GM18951 (cell line): ENCODE data around the gene C8B.

Experiments used
- POLR2A ChIP-seq: IDR thresholded peaks from 4 replicates; pipeline ENCODE4 v1.6.1; 2011; ENCODE audit warnings: mild to moderate bottlenecking; ENCODE audit not compliant: insufficient read length, insufficient read depth; ENCODE audit errors: extremely low read depth
- in situ Hi-C: fragments of 300-500 bp; cut with MboI; formaldehyde crosslinking; loops from one replicate; pipeline ENCODE4 v1.12.0; 2022; ENCODE audit warnings: low sequenced_read_pairs, mixed read lengths, inconsistent platforms; ENCODE audit not compliant: unreplicated experiment

C8B gene

DNA sequence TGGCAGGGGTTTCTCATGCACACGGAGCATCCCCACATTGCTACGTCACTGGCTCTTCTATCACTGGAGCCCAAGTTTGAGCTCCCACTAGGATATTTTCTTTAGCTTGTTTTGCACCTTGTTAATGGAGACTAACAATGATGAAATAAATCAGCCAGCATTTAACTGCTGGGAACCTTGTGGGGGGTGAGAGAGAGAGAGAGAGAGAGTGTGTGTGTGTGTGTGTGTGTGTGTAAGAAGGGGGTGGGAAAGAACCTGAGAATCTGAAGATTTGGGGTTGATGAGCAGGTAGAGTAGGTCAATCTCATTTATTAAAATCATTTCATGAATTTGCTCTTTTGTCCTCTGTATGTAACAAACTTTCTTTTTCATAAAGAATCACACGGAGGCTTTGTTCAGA lies 624 bp downstream of the C8B start:
- in situ Hi-C loops: no loop called here
- TF ChIP-seq POLR2A: no peak

DNA sequence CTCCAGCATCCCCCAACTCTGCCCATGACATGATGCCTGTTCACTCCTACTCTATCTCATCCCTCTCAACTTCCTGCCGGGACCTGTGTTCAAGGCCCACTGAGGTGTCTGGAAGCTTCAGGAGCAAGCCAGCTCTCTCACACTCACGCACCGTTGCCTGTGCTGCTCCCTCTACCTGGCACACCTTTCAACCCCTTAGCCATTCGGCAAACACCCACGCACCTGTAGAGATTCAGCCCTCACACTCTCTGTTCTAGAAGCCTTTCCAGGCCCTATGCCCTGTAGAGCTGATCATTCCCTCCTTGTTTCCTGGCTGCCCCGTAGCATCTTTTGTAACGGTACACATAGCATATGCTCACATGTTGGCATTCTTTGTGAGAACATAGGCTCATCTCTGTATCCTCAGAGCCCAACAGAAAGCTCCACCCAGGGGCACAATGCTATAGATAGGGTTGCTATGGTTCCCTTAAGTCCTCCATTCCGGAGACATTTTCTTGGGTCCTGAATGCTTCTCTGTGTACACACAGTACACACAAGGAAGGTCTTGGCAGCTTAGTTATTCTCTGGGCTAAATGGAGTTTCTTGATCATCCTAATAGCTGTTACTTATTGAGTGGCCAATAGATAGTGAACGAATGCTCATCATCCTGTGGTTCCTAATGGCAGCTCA lies 1.3 kb downstream of the C8B start:
- TF ChIP-seq POLR2A: no peak
- in situ Hi-C loops: no loop called here

DNA sequence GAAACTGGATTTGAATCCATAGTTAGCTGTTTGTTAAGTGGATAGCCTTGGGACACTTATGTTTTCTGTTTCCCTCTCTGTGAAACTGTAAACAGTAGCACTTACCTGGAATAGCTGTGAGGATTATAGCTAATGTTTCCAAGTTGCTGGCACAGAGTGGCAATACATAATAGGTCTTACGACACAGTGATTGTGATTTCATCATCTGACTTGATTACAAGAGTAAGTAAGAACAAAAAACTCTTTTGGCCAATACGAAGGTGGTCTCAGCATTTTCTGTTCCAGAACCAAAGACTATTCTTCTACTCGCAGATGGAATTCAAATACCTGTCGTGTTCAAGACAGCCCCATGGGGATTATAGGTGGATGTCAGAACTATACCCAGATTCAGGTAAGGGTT lies 2.1 kb downstream of the C8B start:
- in situ Hi-C loops: no loop called here
- no peak for TF ChIP-seq POLR2A

DNA sequence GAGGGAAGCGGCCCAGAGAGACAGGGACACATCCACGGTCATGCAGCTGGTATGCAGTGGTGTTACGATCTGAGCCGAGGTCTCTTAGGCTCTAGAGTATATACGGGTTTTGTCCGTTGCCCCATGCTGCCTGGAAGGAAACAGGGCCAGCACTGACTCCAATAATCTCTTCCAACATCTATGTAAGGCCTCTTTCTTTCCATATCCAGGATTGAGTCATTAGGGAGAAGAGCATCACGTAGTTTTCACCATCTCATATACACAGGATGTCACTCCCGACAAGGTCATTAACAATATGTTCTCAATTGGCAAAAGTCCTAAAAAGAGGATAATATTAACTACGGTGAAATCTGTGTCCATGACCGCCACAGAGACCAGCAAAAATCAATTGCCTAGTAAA lies 4.4 kb downstream of the C8B start:
- in situ Hi-C loops: no loop called here
- TF ChIP-seq POLR2A: no peak

DNA sequence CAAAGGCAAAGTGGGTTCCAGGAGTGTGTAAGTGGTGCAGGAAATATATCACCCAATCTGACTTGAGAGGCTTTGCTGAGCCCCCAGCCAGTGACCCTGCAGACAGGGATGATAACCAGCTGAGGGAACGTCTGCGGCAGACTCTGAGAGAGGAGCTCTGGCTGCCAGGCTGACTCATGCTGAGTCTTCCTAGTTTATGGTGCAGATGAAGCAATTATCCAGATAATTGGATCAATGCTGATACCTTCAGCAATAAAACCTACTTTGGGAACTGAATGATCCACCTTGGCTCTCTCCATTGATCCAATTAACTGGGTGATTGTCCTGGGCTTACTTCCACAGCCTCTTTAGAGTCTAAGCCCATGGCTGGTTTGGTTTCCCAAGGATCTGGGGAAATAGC lies 7.3 kb downstream of the C8B start:
- TF ChIP-seq POLR2A: no peak
- in situ Hi-C loops: no loop called here

DNA sequence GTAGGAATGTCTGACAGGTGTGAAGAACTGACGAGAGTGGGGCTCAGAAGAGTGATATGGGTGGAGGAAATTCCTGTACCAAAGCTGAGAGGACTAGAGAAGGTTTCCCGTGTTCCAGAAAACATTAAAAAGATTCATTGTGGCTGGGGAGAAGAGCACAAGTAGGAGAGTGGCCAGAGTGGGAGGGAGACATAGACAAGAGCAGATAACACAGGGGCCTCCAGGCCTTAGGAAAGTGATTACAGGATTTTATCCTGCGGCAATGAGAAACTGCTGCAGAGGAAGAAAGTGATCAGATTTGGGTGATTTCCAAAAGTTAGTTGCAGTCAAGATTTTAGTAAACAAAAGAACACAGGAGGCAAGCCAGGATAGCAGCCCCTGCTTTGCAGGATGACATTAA lies 7.9 kb downstream of the C8B start:
- no peak for TF ChIP-seq POLR2A
- in situ Hi-C loops: no loop called here

DNA sequence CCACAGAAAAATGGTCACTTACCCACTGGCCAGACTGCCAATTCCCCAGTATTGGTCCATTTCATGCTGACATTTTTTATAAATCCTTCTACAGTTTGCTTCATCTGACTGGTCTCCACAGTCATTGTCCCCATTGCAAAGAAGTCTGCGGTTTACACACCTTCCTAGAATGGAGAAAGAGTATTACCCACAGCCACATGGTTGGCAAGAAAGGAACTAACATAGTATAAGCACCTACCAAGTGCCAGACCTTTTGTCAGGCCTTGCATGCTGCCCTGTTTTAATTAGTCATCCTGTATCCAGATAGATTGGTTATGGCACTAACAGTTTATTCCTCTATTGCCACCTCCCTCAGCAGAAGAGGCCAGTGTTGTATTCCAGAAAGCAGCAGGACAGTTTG lies 11.2 kb downstream of the C8B start:
- no peak for TF ChIP-seq POLR2A
- in situ Hi-C loops: no loop called here

DNA sequence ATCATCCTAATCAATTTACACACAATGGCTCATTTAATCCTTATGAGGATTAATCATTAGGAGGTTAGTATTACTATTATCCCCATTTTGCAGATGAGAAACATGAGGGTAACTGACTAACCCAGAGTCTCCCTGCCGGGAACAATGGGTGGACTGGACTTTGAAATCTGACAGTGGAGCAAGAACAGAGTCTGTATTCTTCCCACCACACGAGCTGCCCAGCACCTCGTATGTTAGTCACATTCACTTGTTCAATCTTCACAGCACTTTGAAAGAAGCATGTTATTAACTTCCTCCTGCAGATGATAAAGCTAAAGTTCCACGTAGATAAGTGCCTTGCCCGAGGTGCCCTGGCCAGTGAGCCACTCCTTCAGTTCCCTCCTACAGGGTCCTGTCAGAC lies 12.4 kb downstream of the C8B start:
- no peak for TF ChIP-seq POLR2A

DNA sequence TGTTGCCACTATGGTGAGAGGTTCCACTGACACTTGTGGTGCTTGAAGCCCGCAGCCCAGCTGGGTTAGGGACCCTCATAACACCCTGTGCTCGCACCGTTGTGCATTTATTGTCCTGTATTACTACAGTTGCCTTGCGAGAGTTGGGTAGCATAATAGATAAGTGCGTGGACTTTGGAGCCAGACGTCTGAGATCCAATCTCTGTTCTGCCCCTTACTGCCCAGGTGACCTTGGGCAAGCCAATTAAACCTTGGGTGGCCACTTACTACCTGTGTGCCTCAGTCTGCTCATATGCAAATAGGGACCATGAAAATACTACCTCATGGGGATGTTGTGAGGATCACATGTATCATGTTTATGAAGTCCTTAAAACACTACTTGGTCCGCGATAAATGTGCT lies 13.3 kb downstream of the C8B start:
- in situ Hi-C loops: no loop called here
- no peak for TF ChIP-seq POLR2A

More for the DNA sequence above, 12.4 kb downstream of the C8B start:
- in situ Hi-C loops: no loop called here

DNA sequence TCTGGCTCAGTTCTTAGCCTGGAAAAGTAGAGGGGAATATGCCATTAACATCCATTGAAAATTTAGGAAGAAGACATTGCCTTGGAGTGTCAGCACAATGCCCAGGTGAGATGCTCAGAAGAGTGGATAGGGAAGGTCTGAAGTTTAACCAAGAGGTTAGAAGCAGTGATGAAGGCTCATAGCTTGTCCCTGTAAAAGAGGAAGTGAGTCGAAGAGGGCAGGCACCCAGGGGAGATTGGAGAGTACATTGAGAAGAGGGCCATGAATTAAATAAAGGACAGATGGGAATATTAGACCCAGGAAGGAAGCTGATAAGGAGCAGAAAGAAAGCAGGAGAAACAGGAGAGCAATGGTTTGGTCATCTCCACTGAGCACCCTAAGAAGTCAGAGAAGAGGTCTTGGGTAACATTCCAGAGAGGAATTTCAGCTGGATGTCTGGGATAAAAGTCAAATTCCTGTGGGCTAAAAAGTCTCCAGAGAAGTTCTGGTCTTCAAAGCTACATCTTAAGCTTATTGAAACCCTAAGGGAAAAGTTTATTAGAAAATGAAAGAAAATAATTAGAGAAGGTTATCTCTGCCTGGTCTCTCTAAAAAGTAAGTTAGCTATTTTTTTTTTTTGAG lies 17.3 kb downstream of the C8B start:
- TF ChIP-seq POLR2A: no peak

DNA sequence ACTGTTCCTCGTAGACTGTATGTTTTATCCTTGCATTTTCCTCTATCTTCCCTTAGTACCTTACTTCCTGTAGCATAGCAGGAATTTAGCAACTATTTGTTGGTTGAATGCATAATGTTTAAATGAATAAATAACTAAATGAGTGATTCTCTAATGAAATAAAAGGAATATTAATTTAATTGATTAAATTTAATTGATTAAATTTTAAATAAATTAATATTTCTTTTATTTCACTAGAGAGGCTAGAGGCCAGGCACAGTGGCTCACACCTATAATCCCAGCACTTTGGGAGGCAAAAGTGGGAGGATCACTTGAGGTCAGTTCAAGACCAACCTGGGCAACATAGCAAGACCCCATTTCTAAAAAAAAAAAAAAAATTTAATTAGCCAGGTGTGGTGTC lies 25.8 kb downstream of the C8B start:
- in situ Hi-C loops: no loop called here
- TF ChIP-seq POLR2A: no peak

More for the DNA sequence above, 17.3 kb downstream of the C8B start:
- in situ Hi-C loops: no loop called here

DNA sequence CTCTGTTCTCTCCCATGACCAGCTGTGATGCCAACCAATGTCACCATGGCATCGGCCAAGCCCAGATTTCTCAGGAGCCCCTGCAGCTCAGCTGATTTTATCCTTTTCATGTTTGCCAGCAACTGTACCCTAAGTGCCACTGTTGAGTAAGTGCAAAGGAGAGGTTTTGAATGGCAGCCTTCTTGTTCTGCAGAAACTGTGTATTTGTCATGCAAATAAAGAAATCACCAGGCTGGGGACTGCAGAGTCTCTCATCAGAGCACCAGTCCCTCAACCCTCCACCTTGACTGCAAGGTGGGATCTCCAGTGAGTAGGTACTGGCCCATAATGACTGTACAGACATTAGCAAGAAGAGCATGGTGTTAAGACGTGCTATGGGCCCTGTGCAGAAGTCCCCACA lies 26.6 kb downstream of the C8B start:
- in situ Hi-C loops: no loop called here
- TF ChIP-seq POLR2A: no peak

DNA sequence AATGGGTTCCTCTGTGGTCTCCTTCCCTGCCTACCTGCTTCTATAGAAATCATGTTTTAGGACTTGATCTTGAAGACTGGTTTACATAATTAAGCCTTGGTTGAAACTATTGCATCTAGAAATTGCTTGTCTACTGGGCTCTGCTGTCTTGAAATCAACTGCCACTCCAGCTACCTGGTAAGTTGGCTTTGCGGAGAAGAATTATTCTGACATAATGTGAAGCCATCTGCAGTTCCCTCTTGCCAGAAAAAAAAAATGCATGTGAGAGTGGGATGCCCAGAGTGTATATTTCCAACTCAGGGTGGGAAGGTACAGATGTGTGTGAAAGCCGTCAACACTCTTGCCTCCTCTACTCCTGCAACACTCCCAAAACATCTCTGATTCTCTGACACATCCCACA lies 27.2 kb downstream of the C8B start:
- in situ Hi-C loops: no loop called here
- no peak for TF ChIP-seq POLR2A

DNA sequence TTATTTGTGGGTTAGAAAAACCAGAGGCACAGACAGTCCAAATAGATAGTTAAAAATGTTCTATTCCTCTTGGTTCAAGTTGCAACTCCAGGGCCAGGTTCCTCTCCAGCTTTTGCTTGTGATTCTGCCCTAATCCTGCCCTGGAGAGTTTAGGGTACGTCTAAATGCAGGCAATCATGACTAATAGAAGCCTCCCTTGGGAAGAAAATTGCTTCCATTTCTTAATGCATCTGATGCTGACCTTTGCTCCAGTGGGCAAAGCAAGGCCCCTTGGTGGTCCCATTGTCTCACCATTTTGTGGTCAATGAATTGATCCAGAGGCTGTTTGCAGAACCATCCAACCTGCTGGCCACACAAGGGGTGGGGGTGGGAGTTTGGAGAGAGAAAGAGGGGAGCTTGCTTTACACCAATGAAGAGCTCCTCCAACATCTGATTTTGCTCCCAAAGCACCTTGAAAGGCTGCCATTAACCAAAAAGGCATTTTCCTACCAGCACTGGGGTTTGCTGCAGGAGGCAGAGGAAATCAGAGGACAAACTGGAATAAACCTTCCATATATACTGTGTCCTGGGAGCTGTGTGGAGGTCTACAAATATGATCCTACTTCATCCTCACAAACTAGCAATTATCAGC lies 31.3 kb downstream of the C8B start:
- no peak for TF ChIP-seq POLR2A
- in situ Hi-C loops: no loop called here
